Measurements from ENCODE around the gene KLHL3. TPM values are rescaled to one million over a fixed set of nuclear protein-coding genes. Genes with fewer than 3 reads are reported as not detected.

Gene KLHL3
- total and polyA plus RNA-seq, 9 of the 15 experiments (the other 6 are each of a cell fraction or from before 2014, with no cell fraction given), result under 0.01 to 1.5 (median 0.22) TPM

DNA sequence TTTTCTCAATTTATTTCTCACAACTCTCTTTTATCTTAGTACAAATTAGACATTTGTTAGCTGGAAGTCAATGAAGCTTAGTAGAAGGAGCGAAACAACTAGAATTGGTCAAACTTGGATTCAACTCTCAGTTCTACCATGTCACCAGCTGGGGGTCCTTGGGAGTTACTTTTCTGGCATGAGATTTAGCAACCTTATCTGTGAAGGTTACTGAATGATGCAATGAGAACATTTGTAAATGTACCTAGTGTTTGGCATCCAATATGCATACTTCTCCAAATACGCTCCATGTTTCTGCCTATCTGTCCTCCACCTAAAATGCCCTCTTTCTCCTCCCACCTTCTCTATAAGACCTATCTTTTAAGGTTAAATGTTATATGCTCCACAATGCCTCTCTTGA is 12.0 kb upstream of the KLHL3 start (continued):
- TF ChIP-seq, protein P1, sequence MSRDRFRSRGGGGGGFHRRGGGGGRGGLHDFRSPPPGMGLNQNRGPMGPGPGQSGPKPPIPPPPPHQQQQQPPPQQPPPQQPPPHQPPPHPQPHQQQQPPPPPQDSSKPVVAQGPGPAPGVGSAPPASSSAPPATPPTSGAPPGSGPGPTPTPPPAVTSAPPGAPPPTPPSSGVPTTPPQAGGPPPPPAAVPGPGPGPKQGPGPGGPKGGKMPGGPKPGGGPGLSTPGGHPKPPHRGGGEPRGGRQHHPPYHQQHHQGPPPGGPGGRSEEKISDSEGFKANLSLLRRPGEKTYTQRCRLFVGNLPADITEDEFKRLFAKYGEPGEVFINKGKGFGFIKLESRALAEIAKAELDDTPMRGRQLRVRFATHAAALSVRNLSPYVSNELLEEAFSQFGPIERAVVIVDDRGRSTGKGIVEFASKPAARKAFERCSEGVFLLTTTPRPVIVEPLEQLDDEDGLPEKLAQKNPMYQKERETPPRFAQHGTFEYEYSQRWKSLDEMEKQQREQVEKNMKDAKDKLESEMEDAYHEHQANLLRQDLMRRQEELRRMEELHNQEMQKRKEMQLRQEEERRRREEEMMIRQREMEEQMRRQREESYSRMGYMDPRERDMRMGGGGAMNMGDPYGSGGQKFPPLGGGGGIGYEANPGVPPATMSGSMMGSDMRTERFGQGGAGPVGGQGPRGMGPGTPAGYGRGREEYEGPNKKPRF (IDR thresholded peaks at IDR 0.05; ENCODE audit: low read depth, low read length), result no peak
- TF ChIP-seq SUPT5H (IDR thresholded peaks at IDR 0.05), result no peak
- TF ChIP-seq, protein P2, sequence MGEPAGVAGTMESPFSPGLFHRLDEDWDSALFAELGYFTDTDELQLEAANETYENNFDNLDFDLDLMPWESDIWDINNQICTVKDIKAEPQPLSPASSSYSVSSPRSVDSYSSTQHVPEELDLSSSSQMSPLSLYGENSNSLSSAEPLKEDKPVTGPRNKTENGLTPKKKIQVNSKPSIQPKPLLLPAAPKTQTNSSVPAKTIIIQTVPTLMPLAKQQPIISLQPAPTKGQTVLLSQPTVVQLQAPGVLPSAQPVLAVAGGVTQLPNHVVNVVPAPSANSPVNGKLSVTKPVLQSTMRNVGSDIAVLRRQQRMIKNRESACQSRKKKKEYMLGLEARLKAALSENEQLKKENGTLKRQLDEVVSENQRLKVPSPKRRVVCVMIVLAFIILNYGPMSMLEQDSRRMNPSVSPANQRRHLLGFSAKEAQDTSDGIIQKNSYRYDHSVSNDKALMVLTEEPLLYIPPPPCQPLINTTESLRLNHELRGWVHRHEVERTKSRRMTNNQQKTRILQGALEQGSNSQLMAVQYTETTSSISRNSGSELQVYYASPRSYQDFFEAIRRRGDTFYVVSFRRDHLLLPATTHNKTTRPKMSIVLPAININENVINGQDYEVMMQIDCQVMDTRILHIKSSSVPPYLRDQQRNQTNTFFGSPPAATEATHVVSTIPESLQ (CRISPR knock-in tag; IDR thresholded peaks at IDR 0.05), result no peak
- TF ChIP-seq ZNF347 (CRISPR knock-in tag; IDR thresholded peaks at IDR 0.05; ENCODE audit: low read depth), result no peak
- peak; percentile 36; the same call in 1 of the 2 replicates for TF ChIP-seq CEBPG (CRISPR knock-in tag; IDR thresholded peaks at IDR 0.05)
- TF ChIP-seq CEBPG (tag; conservative IDR thresholded peaks at IDR 0.05 in 1 of 2, IDR thresholded peaks at IDR 0.05 in 1 of 2), result peak in 1 of 2 experiments; percentile 77; a peak in 2 of 4 replicates
- TF ChIP-seq JUND (IDR thresholded peaks at IDR 0.05; ENCODE audit: borderline replicate concordance, low read depth, low read length), result no peak
- no peak for TF ChIP-seq JUND (tag; IDR thresholded peaks at IDR 0.05; ENCODE audit: borderline replicate concordance, low read depth, low read length)
- peak; percentile 63 for TF ChIP-seq CEBPB (tag; IDR thresholded peaks at IDR 0.05)
- no peak for TF ChIP-seq WHSC1 (IDR thresholded peaks at IDR 0.05; ENCODE audit: low read length)
- no peak for TF ChIP-seq MCM5 (IDR thresholded peaks at IDR 0.05; ENCODE audit: low read depth)
- TF ChIP-seq, protein P3, sequence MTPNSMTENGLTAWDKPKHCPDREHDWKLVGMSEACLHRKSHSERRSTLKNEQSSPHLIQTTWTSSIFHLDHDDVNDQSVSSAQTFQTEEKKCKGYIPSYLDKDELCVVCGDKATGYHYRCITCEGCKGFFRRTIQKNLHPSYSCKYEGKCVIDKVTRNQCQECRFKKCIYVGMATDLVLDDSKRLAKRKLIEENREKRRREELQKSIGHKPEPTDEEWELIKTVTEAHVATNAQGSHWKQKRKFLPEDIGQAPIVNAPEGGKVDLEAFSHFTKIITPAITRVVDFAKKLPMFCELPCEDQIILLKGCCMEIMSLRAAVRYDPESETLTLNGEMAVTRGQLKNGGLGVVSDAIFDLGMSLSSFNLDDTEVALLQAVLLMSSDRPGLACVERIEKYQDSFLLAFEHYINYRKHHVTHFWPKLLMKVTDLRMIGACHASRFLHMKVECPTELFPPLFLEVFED (CRISPR knock-in tag; conservative IDR thresholded peaks at IDR 0.05), result no peak
- TF ChIP-seq SAP30 (IDR thresholded peaks at IDR 0.05; ENCODE audit: borderline replicate concordance, insufficient read depth, low read depth, low read length, poor library complexity, severe bottlenecking), result no peak
- TF ChIP-seq PCBP2 (IDR thresholded peaks at IDR 0.05; ENCODE audit: low read depth, low read length, poor library complexity, severe bottlenecking), result no peak
- no peak for TF ChIP-seq PHF8 (IDR thresholded peaks at IDR 0.05; ENCODE audit: borderline replicate concordance, low read length)
